Stimulated activated CD4-positive, alpha-beta T cell treated with anti-CD3 and anti-CD28 coated beads, TNF-alpha, amount 100 ng/mL, for 24 hours (primary cell): ENCODE measurements around the gene KCTD13.
"Not testable (repeated sequence)": the region's sequence is repeated elsewhere in the genome, so short reads cannot be mapped to it uniquely, and the experiment has no call there.

Source experiments
- DNase-seq, 3 experiments: peaks; one replicate each; pipeline ENCODE4 v3.0.0-alpha.2; 2020; ENCODE audit warnings: low read depth in 3 of 3

The KCTD13 gene

DNA sequence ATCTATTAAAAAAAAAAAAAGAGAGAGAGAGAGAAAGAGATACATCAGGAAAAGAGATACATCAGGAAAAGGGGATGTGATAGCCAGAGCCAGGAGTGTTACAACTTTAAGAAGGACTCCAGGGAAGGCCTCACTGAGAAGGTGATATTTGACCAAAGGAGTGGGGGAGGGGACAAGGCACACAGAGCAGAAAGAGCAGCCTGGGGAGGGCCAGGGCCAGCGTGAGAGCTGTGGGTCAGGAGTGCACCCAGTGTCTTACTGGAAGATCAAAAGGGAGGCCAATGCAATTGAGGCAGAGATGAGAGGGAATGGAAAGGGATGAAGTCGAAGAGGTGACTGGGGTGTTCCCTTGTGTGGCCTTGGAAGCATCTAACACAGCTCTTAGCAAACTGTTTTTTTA is 18.1 kb downstream of the KCTD13 start:
- DNase-seq = no peak

DNA sequence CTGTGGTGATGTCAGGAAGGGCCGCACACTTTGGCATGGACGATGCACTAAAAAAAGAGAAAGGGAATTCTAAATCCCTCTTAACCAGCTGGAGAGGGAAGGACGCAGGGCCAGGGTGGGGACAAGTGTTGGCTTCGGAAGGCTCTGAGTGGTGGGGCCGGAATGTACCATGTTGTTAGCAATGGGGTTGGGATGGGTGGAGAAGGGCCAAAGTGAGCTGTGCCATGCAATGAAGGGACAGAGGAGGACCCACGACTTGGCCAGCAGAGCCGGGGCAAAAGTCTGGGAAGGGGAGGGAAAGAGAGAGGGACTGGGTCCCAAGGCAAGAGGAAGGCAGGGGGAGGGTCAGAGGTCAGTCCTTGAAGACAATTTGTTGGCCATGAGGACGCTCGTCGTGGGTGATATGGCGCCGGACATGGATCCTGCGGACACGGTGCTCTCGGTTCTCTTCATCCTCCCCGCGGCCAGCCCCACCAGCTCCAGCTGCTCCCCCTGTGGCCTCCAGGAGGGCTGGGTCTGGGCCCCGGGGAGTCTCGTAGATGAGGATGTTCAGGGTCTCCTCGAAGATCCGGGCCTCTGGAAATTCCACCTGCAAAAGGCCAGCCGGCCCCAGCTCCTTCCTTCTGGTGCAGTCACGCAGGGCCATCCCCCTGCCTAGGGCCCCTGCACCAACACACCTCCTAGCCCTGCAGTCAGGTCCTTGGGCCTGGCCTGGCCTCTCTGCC is 19.3 kb downstream of the KCTD13 start:
- no peak for DNase-seq

DNA sequence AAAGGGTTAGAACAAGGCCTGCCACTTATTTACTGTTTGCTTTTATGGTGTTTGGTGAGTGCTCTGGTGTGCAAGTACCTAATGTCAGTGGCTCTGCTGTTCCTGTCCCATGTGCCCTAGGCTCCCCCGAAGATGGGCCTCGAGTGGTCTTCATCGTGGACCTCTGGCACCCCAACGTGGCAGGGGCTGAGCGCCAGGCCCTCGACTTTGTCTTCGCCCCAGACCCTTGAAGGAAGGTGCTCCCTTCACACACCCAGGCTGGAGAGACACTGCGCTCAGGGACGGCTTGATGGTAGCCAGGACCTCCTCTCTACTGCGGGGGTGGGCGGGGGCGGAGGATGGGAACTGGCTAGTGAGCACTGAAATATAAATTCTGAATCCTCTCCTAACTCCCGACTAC is 20.4 kb downstream of the KCTD13 start:
- no peak for DNase-seq

DNA sequence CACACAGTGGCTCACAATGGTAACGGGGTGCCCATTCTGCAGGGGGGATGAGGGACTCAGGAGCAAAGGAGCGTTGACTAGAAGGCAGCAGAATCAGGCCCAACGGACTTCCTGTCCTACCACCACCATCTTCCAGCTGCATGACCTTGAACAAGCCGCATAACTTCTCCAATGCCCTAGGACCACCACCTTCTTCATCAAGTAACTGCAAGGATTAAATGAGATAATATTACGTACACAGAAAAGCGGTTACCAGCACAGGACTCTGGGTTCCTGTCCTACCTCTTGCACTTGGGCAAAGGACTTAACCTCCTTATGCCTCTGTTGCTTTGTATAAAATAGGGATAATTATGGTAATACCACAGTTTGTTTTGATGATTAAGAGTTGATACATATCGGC is 21.1 kb downstream of the KCTD13 start:
- no peak for DNase-seq

DNA sequence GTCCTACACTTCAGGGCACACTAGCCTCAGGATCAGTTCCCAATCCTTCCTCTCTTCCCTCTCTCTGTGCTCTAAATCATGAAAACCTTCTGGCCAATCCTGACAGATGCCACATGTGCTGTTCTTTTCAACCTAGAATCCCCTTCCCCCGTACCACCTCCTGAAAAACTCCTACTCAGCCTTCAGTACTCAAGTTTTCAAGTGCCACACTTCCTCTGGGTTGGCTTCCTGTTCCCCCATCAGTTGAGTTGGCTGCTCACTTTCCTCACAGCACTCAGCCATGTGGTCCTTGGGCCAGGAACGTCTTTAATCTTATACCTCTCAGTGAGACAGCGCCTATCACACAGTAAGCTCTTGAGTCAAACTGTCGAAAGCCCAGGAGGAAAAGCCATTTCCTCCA is 22.4 kb downstream of the KCTD13 start:
- DNase-seq = no peak

DNA sequence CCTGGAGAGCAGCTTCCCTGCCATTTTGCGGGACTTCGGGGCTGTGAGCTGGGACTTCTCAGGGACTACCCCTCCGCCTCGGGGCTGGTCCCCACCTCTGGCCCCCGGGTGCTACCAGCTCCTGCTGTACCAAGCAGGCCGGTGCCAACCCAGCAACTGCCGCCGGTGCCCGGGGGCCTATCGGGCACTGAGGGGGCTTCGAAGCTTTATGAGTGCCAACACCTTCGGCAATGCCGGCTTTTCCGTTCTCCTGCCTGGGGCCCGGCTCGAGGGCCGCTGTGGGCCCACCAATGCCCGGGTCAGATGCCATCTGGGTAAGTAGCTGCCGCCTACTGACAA is 24.4 kb downstream of the KCTD13 start:
- DNase-seq = no peak

DNA sequence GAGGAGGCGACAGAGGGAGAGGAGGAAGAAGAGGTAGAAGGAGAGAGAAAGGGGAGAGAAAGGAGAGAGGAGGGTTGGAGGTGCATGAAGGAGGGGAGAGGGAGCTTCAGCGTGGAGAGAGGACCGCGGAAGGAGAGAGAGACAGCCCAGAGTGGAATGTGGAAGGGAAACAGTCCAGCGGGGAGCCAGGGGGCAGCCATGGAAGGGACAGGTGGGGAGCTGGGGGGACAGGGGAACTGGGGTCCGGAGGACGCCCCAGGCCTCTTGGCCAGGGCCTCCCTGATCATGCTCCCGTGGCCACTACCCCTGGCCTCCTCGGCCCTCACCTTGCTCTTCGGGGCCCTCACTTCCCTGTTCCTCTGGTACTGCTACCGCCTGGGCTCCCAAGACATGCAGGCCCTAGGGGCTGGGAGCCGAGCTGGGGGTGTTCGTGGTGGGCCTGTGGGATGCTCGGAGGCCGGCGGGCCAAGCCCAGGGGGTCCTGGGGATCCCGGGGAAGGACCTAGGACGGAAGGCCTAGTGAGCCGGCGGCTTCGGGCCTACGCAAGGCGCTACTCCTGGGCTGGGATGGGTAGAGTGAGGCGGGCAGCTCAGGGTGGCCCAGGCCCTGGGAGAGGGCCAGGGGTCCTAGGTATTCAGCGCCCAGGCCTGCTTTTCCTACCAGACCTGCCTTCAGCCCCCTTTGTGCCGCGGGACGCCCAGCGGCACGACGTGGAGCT is 25.0 kb downstream of the KCTD13 start:
- no peak for DNase-seq

DNA sequence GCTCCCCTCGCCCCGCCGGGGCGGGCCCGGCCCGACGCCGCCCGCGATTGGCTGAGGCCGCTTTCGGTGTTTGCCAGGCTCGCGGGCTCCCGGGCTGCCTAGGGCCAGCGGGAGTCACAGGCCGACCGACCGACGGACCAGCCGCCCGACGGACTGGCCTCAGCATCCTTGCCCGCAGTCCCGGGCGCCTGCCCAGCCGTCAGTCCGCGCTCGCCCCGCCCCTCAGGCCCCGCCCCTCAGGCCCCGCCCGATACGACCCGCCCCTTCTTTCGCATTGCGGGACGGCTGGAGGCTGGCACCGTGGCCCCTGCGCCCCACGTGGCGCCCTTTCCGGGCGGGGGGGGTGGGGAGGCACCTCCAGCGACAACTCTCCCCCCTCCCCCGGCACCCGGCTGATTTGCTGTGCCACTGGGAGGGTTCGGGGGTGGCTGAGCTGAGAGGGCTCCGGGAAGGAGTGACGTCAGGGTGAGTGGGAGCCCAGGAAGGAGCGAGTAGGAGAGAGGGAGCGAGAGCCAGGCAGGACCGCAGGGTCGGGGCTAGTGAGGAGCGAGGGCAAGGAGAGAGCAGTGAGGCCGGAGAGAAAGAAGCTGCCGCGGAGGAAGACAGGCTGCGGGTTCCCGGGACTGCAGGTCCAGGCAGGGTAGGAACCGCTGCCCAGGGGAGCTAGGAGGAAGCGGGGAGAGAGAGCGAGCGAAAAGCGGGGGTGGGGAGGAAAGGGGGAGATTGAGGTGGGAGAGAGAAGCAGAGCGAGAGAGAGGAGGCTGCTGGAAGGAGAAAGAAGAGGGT is 25.7 kb downstream of the KCTD13 start, which contains the start of gene ASPHD1:
ASPHD1 (plus strand) TSS at position 387 of the 786 bp plus-strand sequence. CDS start 484 bp downstream, outside the sequence.
- peak in 2 of 3 experiments; percentile 53 to 67 for DNase-seq

DNA sequence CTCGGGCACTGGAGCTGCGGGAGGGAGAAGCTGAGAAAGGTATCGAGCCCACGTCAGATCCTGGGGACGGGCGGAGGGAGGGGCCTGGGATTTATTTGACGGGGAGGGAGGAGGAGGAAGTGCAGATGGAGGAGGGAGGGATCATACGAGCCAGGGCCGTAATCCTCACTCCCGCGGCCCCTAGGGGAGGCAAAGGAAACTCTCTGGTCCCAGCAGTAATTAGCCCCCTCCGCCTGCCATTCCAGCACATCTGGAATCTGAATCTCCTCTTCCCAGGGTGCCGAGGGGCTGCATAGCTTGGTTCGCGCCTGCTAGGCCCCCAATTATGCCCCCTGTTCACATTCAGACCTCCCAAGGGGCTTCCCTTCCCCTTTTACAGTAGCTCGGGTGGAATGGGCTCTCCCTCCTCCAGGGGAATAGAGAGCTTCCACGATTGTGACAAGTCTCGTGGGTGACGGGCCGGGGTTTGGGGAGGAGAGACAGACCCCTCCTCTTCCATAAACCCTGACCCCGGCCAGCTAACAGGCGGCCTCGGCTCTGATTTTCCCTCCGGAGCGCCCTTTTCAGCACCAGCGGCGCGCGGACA is 26.4 kb downstream of the KCTD13 start, which contains the start of gene SEZ6L2:
SEZ6L2 (minus strand) TSS at position 35 of the 586 bp plus-strand sequence. CDS start 531 bp downstream, outside the sequence.
- peak in 2 of 3 experiments; percentile 19 to 57 for DNase-seq

DNA sequence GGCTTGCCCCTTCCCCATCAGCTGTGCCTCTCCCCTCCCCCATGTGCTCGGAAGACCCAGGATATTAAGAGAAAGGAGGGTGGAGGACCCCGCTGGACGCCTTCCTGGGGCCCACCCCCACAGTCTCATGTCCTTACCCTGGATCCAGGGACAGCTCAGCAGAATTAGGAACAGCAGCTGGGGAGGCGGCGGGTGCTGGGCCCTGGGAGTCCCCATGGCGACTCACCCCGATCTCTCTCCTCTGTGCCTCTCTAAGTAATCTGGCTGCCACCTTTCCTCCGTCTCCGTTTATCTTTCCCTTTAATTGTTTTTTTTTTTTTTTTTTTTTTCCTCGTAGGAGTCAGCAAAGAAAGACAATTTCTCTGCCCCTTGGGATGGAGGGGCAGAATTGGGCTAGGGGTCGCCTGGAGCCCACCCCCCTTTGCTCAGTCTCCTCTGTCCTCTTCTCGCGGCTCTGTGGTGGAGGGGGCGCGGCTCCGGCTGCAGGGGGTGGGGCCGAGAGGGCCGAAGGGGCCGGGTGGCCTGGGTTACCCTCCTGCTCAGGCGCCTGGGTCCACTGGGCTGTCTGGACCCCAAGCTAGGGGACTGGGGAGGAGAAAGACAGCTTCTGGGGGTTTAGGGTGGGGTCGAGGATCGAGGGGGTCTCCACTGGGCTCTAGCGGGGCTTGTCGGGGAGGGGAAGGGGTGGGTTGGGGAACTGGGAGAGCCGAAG is 27.1 kb downstream of the KCTD13 start:
- no peak for DNase-seq

DNA sequence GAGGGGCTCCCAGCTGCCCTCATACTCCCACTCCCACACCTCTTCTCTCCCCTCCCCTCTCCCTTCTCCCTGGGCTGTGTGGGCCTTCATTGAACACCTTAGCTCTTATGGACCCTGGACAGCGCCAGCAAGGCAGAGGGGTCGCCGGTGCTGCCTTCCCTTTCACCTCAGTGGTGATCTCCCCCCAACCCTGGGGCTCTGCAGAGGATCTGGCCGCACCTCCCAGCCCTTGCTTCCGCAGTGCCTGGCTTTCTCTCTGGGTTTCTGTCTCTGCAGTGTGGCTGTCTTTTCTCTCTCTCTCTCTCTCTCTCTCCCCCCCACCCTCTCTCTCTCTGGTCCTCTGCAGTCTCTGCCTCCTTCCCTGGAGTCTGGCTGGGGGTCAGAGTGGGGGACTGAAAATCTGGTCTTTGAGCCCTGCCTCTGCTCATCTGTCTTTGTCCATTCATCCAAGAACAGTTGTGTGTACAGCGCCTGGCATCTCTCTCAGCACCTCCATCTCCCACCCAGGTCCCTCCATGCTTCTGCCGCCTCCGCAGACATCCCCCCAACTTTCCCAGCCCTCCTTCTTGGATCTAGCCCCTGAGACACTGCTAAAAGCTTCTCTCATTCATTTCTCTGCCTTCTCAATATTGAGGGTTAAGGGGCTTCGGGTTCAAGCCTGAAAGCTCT is 27.8 kb downstream of the KCTD13 start:
- DNase-seq = no peak

DNA sequence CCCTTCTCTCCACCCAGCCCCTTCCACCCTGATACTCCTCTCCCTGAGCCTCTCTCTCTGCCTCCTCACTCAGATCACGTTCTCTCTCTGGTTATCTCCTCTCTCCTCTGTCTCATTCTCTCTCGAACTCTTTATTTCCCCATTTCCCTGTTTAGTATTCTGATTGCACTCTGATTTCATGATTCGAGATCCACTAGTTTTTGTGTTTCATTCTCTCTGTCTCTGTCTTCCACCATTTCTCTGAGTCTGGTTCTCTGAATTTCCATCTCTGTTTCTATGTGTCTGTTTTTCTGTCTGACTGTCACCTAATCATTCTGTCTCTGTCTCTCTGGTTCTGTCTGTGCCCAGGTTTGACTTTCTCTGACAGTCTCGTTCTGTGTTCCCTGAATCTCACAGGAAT is 28.7 kb downstream of the KCTD13 start:
- no peak for DNase-seq

DNA sequence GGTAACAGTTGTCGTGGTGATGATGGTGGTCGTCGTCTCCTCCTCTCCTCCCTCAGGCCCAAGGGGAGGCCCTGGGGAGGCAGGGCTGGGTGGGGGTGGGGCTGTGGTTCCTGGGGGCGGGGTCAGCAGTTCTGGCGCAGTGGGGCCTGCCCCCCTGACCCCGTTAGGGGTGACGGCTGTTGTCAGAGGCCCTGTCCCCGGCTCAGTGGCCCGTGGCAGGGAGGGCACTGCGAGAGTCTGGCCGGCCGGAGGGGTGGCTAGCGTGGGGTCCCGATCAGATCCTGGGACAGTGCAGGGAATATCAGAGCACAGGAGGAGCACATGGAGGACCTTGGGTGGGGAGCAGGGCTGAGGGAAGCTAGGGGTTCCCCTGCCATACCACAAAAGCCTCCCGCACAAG is 29.2 kb downstream of the KCTD13 start:
- no peak for DNase-seq

DNA sequence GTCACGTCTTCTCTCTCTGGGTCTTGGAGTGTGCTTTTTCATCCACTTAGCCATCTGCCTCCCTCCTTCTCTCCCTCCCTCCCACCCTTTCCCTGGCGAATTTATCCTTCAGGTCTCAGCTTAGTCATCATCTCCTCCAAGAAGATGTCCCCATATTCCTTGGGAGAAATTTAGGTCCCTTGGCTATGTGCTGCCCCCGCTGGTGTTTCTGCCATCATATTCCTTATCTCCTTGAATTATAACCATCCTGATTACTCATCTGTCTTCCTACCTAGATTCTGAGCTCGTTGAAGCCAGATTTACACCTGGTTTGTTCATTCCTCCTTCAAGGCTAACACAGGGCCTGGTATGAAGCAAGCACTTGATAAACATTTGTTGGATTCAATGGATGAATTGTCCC is 31.7 kb downstream of the KCTD13 start:
- no peak for DNase-seq

DNA sequence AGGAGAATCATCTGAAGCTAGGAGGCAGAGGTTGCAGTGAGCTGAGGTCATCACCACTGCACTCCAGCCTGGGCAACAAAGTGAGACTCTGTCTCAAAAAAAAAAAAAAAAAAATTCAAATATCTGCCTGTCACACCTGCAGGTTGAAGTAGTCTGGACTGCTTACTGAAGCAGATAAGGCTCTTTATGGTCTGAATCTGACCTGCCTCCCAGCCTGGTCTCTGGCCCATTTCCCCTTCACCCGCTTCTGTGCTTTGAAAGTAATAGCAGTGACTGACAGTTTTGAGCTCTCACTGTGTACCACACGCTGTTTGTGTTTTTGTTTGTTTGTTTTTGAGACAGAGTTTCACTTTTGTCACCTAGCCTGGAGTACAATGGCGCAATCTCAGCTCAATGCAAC is 32.5 kb downstream of the KCTD13 start:
- DNase-seq = no peak

DNA sequence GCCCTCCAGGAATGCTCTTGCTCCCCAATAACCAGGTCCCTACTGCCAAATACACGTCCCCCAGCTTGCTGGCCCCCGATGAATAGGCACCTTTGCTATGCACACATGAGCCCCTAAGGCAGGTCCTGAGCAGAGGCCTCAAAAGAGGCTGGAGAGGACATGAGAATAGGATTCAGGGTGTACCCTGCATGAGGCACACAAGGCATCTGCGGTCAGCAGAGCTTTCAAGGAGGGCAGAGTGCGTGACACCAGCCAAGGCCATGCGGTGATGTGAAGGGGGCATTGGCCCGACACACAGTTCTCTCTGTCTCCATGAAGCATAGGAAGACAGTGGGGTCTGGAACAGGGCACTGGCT is 33.6 kb downstream of the KCTD13 start:
- DNase-seq = no peak

DNA sequence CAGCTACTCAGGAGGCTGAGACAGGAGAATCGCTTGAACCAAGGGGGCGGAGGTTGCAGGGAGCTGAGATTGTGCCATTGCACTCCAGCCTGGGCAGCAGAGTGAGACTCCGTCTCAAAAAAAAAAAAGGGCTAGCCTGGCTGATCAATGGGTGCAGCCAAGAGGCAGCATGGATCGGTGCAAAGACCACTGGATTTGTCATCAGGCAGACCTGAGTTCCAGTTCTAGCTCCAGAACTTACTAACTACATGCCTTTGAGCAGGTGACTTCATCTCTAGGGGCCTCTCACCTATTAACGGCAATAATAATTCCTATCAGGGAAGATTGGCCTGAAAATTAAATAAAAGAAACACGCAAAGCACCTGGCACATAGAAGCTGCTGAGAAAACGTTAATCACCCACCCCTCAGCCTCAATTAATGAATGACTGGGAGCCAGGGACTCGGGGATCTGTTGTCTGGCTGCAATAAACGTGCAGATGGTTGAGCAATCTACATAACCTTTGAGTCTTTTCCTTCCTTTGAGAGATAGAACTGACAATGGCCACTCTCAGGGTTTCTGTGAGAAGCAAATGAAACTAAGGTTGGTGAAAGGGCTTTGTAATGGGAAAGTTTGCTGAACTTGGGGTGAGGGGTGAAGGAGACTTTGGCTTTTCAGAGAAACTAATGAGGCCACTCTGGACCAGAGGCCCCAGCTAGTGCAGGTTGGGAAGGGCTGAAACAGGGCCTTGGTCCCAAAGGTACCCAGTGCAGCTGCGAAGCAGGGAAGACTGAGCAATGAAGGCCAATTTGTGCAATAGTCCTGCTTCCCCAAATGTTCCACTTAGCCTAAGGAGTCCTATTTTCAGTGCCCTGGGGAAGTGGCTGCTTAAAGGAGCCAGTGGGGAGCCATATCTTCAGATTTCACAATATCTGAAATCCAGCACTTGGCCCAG is 34.2 kb downstream of the KCTD13 start:
- no peak for DNase-seq

DNA sequence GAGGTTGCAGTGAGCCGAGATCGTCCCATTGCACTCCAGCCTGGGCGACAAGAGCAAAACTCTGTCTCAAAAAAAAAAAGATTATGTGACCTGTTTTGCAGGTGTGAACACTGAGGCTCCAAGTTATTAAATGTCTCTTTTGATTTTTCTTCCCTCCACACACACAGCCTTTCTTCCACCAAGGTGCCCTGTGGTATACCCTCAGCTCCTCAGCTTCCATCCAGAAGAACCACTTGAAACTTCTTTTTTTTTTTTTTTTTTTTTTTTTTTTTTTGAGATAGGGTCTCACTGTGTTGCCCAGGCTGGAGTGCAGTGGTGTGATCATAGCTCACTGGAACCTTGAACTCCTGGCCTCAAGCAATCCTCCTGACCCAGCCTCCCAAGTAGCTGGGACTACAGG is 36.7 kb downstream of the KCTD13 start:
- not testable (repeated sequence) for DNase-seq

DNA sequence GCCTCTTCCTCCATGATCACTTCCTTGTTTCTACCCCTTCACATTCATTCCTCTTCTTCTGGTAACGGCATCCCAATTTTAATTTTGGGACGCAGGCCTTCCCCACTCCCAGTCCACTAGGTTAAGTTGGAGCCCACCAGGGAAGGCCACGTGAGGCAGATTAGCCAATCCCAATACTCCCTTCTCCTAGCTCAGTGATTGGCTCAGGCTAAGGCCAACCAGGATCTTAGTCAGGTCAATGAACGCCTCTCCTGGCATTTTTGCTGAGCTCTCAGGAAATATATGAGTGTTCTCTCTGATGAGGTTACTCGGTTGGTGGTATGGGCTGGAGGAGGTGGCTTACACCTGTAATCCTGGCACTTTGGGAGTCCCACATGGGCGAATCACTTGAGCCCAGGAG is 42.0 kb downstream of the KCTD13 start:
- DNase-seq = no peak

DNA sequence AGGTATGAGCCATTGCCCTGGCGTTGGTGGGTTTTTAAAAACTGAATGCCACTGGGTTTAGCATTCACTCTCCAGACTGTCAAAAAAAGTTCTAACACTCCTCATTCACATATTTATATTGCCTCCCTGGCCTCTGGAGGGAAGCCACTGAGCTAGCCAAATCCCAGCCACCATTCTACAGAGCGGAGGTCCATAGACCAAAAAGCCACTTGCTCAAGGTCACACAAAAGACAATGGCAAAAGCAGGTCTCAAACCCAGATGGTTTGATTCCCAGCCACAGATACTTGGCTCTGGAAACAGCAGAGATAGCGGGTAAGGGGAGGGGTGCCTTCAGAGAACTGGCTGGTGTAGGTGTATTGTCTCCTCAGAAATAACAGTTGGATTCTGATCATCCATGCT is 45.0 kb downstream of the KCTD13 start:
- DNase-seq = no peak
